ENCODE measurements around the gene PXDN. TPM values are rescaled to one million over a fixed set of nuclear protein-coding genes. Genes with fewer than 3 reads are reported as not detected.

Gene PXDN
- total and polyA plus RNA-seq, 10 of the 15 experiments (the other 5 are each of a cell fraction or from before 2014, with no cell fraction given), result 0.12 to 0.69 (median 0.23) TPM; not detected in 5

DNA sequence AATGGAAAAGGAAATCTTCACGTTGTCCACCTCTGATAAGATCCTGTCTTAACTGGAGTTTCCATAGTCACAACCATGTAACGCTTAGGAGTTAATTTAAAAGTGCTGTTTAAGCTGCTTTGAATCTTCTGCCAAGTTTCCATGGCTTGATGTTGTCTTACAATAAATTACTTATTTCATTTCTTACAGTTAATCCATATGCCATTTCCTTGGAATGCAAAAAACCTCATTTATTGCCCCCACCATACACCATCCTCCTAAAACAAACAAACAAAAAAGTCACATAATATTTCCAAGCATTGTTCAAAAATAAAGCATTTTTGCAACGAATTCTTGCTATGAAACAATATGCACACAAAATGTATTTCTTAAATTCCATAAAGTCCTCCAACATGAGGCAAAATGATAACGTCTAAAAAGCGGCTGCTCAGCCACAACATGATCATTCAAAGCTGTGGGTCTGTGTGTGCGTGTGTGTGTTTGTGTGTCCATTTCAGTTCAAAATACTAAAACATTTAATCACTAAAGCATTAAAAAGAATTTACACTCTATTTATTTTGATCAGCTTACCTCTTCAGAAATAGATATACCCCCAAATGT is 46.8 kb upstream of the PXDN start (continued):
- TF ChIP-seq, protein P1, sequence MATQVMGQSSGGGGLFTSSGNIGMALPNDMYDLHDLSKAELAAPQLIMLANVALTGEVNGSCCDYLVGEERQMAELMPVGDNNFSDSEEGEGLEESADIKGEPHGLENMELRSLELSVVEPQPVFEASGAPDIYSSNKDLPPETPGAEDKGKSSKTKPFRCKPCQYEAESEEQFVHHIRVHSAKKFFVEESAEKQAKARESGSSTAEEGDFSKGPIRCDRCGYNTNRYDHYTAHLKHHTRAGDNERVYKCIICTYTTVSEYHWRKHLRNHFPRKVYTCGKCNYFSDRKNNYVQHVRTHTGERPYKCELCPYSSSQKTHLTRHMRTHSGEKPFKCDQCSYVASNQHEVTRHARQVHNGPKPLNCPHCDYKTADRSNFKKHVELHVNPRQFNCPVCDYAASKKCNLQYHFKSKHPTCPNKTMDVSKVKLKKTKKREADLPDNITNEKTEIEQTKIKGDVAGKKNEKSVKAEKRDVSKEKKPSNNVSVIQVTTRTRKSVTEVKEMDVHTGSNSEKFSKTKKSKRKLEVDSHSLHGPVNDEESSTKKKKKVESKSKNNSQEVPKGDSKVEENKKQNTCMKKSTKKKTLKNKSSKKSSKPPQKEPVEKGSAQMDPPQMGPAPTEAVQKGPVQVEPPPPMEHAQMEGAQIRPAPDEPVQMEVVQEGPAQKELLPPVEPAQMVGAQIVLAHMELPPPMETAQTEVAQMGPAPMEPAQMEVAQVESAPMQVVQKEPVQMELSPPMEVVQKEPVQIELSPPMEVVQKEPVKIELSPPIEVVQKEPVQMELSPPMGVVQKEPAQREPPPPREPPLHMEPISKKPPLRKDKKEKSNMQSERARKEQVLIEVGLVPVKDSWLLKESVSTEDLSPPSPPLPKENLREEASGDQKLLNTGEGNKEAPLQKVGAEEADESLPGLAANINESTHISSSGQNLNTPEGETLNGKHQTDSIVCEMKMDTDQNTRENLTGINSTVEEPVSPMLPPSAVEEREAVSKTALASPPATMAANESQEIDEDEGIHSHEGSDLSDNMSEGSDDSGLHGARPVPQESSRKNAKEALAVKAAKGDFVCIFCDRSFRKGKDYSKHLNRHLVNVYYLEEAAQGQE (IDR thresholded peaks at IDR 0.05; ENCODE audit: low read depth, low read length), result no peak
- TF ChIP-seq TCF12 (IDR thresholded peaks at IDR 0.05; ENCODE audit: low read depth, low read length) (no peak), MYC (IDR thresholded peaks at IDR 0.05; ENCODE audit: insufficient read depth, insufficient read length, insufficient replicate concordance, low read length, severe bottlenecking) (no peak)

DNA sequence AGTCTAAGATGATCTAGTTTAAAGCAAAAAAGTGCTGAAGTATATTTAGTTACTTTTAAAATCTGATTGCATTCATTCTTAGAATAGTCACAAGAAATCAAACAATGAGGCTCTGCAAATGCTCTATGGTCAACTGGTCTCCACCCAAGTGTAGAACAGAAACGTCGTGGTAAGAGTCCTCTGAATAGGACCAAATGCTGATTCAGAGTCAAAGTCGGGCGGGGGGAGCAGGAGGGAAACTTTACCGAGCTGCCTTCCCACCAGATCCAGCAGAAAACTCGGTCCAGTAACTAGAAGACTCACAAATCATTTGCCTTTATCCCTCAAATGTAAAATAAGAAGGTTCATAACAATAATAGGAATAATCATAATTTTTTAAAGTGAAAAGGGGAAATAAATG is 46.2 kb upstream of the PXDN start:
- no peaks in the 10 kb centered on the region for H3K36me3 ChIP-seq (ENCODE audit: control insufficient read depth in 2 of 2, insufficient read depth in 2 of 2, low read length in 1 of 2)
- no peak overlapping the region for H3K9ac ChIP-seq (ENCODE audit: control insufficient read depth, insufficient read depth, low read length)
- WGBS (ENCODE audit: insufficient coverage, insufficient replicate concordance, low lambda C conversion rate, missing lambda C conversion rate), result 21% methylated on average over 6 of the region's 6 CpGs
- ChIA-PET CTCF (interaction anchor here (0.7 kb wide), 1 partner anchor 21 kb away, joined by 3 read pairs; no protein-coding TSS in a partner anchor), RAD21 (ENCODE audit: unreplicated experiment) (no interaction called here), SMC1A (ENCODE audit: uncharacterized antibody, unreplicated experiment) (no interaction called here), POLR2A (no interaction called here)
- no peaks in the 10 kb centered on the region for H3K4me1 ChIP-seq (ENCODE audit: control insufficient read depth, insufficient read depth, low read length)
- no peaks in the 10 kb centered on the region for H3K9me3 ChIP-seq (replicated peaks; ENCODE audit: control insufficient read depth, insufficient read depth, low read length)
- no peak overlapping the region for H3K4me2 ChIP-seq (ENCODE audit: control insufficient read depth, insufficient read depth)
- H3K79me2 ChIP-seq (ENCODE audit: control insufficient read depth, insufficient read depth, low read length), result no peaks in the 10 kb centered on the region
- intact Hi-C loops (cut with micrococcal nuclease; ENCODE audit: unreplicated experiment), result no loop called here
- H3K27ac ChIP-seq (ENCODE audit: control insufficient read depth, insufficient read depth), result no peak overlapping the region
- DNase-seq (ENCODE audit: low read depth, low spot score) (no peak), ATAC-seq (no peak), FAIRE-seq (no peak)
- TF ChIP-seq, protein P2, sequence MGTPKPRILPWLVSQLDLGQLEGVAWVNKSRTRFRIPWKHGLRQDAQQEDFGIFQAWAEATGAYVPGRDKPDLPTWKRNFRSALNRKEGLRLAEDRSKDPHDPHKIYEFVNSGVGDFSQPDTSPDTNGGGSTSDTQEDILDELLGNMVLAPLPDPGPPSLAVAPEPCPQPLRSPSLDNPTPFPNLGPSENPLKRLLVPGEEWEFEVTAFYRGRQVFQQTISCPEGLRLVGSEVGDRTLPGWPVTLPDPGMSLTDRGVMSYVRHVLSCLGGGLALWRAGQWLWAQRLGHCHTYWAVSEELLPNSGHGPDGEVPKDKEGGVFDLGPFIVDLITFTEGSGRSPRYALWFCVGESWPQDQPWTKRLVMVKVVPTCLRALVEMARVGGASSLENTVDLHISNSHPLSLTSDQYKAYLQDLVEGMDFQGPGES (IDR thresholded peaks at IDR 0.05), result no peak
- TF ChIP-seq POU2F2 (IDR thresholded peaks at IDR 0.05; ENCODE audit: borderline replicate concordance, low read depth, low read length), result no peak
- no peak for TF ChIP-seq SP1 (IDR thresholded peaks at IDR 0.05; ENCODE audit: low read depth, low read length)
- TF ChIP-seq NR2F1 (conservative IDR thresholded peaks at IDR 0.05), result no peak
- TF ChIP-seq, protein P3, sequence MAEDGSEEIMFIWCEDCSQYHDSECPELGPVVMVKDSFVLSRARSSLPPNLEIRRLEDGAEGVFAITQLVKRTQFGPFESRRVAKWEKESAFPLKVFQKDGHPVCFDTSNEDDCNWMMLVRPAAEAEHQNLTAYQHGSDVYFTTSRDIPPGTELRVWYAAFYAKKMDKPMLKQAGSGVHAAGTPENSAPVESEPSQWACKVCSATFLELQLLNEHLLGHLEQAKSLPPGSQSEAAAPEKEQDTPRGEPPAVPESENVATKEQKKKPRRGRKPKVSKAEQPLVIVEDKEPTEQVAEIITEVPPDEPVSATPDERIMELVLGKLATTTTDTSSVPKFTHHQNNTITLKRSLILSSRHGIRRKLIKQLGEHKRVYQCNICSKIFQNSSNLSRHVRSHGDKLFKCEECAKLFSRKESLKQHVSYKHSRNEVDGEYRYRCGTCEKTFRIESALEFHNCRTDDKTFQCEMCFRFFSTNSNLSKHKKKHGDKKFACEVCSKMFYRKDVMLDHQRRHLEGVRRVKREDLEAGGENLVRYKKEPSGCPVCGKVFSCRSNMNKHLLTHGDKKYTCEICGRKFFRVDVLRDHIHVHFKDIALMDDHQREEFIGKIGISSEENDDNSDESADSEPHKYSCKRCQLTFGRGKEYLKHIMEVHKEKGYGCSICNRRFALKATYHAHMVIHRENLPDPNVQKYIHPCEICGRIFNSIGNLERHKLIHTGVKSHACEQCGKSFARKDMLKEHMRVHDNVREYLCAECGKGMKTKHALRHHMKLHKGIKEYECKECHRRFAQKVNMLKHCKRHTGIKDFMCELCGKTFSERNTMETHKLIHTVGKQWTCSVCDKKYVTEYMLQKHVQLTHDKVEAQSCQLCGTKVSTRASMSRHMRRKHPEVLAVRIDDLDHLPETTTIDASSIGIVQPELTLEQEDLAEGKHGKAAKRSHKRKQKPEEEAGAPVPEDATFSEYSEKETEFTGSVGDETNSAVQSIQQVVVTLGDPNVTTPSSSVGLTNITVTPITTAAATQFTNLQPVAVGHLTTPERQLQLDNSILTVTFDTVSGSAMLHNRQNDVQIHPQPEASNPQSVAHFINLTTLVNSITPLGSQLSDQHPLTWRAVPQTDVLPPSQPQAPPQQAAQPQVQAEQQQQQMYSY (CRISPR knock-in tag; IDR thresholded peaks at IDR 0.05), result no peak
- no peak for TF ChIP-seq ZBED1 (IDR thresholded peaks at IDR 0.05; ENCODE audit: borderline replicate concordance)
- TF ChIP-seq POLR2AphosphoS2 (IDR thresholded peaks at IDR 0.05; ENCODE audit: low read depth, low read length), result no peak
- no peak for TF ChIP-seq TCF3 (IDR thresholded peaks at IDR 0.05; ENCODE audit: borderline replicate concordance, insufficient read depth, low read depth, low read length)
- TF ChIP-seq, protein P4, sequence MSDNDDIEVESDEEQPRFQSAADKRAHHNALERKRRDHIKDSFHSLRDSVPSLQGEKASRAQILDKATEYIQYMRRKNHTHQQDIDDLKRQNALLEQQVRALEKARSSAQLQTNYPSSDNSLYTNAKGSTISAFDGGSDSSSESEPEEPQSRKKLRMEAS (IDR thresholded peaks at IDR 0.05; ENCODE audit: low read depth, low read length), result no peak
- TF ChIP-seq SMAD1 (IDR thresholded peaks at IDR 0.05; ENCODE audit: low read depth, partially characterized antibody), result no peak
- TF ChIP-seq FOXM1 (IDR thresholded peaks at IDR 0.05; ENCODE audit: low read depth, low read length), result no peak
- BruUV-seq (replicated peaks), result no TSS peak
- no peaks in the 10 kb centered on the region for H4K20me1 ChIP-seq (ENCODE audit: control insufficient read depth, insufficient read depth)
- H3K4me3 ChIP-seq, result no peak overlapping the region
- no peaks in the 10 kb centered on the region for H3K27me3 ChIP-seq (replicated peaks in 1 of 2; ENCODE audit: control insufficient read depth in 2 of 2, insufficient read depth in 2 of 2, low read length in 1 of 2)
- in situ Hi-C loops (cut with MboI), result no loop called here
- no peak overlapping the region for H2AFZ ChIP-seq (ENCODE audit: control insufficient read depth, low read depth, low read length)

Data from GM12878 (cell line).